GM18520 (cell line): Measurements from ENCODE around the gene CSNK1A1.
"Not testable (repeated sequence)": the region's sequence is repeated elsewhere in the genome, so short reads cannot be mapped to it uniquely, and the experiment has no call there.

Experiments
- ATAC-seq: cut with Tn5 transposase; IDR thresholded peaks from one replicate; pipeline ENCODE4 v1.9.1; 2021; ENCODE audit not compliant: unreplicated experiment

CSNK1A1 gene

GRCh38 chr5:149459891-149460290 is 91.3 kb downstream of the CSNK1A1 start:
- no peak for ATAC-seq

- no peak for ATAC-seq
Observed at GRCh38 chr5:149457393-149457763, 93.9 kb downstream of the CSNK1A1 start.

GRCh38 chr5:149456597-149457392 is 94.4 kb downstream of the CSNK1A1 start:
- ATAC-seq: no peak

- no peak for ATAC-seq
Observed at GRCh38 chr5:149455889-149456409, 95.3 kb downstream of the CSNK1A1 start.

GRCh38 chr5:149453618-149454415 is 97.4 kb downstream of the CSNK1A1 start:
- no peak for ATAC-seq

GRCh38 chr5:149452665-149453617 is 98.3 kb downstream of the CSNK1A1 start:
- ATAC-seq: no peak

GRCh38 chr5:149452007-149452664 is 99.1 kb downstream of the CSNK1A1 start:
- ATAC-seq: no peak

GRCh38 chr5:149450199-149450598 is 101.0 kb downstream of the CSNK1A1 start:
- no peak for ATAC-seq

GRCh38 chr5:149448831-149449714 is 102.2 kb downstream of the CSNK1A1 start:
- ATAC-seq: no peak

GRCh38 chr5:149448431-149448830 is 102.8 kb downstream of the CSNK1A1 start:
- ATAC-seq: no peak

GRCh38 chr5:149447373-149448367 is 103.6 kb downstream of the CSNK1A1 start:
- ATAC-seq: no peak

GRCh38 chr5:149446794-149447193 is 104.4 kb downstream of the CSNK1A1 start:
- not testable (repeated sequence) for ATAC-seq

- ATAC-seq: no peak
Observed at GRCh38 chr5:149445739-149446369, 105.4 kb downstream of the CSNK1A1 start.

- ATAC-seq: no peak
Observed at GRCh38 chr5:149445343-149445738, 105.9 kb downstream of the CSNK1A1 start.

GRCh38 chr5:149444430-149444829 is 106.8 kb downstream of the CSNK1A1 start:
- ATAC-seq: not testable (repeated sequence)

- ATAC-seq: no peak
Observed at GRCh38 chr5:149443210-149443609, 108.0 kb downstream of the CSNK1A1 start.

- ATAC-seq: no peak
Observed at GRCh38 chr5:149442563-149443182, 108.6 kb downstream of the CSNK1A1 start.
